GM19467 (cell line): ENCODE results near the gene KIF3A.
A peak's percentile ranks its signal among the peaks of the same experiment; 100 is the strongest.
"Not testable (repeated sequence)": the region's sequence is repeated elsewhere in the genome, so short reads cannot be mapped to it uniquely, and the experiment has no call there.

Experiments used
- ATAC-seq: cut with Tn5 transposase; IDR thresholded peaks from one replicate; pipeline ENCODE4 v1.9.1; 2021; ENCODE audit warnings: mild to moderate bottlenecking, moderate library complexity; ENCODE audit not compliant: unreplicated experiment

The KIF3A gene

GRCh38 chr5:132729896-132730295 lies 7.5 kb downstream of the KIF3A start:
- ATAC-seq: no peak

- no peak for ATAC-seq
These were observed 11.6 kb downstream of the KIF3A start for GRCh38 chr5:132725745-132726144.

DNA sequence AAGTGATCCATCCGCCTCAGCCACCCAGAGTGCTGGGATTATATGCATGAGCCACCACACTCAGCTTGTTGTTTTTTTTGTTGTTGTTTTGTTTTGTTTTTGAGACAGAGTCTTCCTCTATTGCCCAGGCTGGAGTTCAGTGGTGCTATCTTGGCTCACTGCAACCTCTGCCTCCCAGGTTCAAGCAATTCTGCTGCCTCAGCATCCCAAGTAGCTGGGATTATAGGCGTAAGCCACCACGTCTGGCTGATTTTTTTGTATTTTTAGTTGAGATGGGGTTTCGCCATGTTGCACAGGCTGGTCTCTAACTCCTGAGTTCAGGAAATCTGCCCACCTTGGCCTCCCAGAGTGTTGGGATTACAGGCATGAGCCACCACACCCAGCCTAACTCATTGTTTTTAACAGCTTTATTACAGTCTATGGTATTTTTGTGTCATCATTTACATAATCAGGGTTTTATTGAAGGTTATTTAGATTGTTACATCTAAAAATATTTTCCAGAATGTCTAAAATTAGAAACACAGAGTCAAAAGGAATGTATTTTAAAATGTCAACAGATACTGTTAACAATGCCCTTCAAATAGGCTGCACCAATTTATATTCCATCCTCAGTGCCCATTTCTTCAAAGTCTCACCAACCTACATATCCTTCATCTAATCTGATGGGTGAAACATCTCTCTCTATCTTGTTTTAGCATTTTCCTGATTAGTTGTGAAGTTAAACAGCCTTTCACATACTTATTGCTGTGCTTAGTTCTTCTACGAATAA lies 18.6 kb downstream of the KIF3A start:
- ATAC-seq: no peak

DNA sequence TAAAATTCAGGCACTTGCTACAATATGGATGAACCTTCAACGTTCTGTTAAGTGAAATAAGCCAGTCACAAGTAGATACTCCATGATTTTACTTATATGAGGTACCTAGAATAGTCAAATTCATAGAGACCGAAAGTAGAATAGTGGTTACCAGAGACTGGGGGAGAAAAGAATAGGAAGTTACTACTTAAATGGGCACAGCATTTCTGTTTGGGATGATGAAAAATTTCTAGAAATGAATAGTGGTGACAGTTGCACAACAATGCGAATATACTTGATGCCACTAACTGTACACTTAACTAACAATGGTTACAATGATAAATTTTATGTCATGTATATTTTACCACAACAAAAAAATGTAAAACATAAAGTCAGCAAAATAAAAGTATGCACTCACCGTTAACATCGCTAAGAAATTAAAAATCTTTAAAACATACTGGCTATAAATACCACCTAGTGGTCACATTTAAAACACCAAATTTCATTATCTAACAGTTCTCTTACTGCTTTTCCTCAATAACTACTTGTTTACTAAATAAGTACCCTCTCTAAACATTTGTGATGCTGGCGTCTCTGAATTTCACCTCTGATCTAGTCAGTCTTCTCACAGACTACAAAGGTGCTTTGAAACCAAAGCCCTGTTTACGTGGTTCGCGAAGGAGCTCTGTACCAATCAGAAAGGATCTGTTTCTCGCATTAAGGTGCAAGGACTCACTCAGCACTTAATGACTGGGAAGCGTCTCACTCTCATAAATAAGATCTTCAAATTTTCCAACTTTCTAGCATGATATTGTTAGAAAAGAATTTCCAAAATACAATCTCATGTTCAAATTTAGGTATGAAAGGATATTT lies 22.7 kb downstream of the KIF3A start:
- ATAC-seq: no peak

GRCh38 chr5:132708645-132709044 lies 28.7 kb downstream of the KIF3A start:
- no peak for ATAC-seq

DNA sequence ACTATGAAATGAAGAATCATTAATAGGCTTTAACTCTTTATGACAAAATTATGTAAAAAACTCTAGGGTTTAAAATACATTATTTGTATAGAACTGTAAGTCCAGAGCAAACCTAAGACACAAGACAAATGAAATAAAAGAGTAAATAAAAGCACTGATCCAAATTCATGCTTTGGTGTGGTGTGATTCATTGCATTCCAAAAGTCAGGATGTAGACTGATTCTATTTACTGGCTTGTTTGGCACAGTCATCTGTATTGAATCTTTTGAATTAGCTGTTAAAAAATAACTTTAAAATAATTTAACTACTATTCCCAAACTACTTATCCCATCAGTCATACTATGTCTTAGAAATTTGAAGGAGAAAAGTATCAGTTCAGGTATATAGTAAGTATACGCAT lies 32.5 kb downstream of the KIF3A start:
- no peak for ATAC-seq

DNA sequence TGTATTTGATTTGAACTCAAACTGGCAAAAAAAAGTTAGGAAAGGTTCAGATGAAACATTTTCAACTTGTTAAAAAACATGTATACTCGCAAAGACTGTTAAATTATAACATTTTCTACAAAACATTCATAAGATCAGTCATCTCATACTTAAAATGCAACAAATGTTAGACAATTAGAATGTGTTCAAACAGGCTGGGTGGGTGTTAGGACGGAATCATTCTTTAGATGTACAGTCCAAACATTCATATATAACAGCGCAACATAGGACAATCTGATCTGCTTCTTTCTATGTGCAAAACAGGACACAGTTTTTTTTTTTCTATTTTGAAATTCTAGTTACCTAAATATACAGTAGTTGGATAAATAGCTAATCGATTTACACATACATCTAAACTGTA lies 41.4 kb downstream of the KIF3A start:
- no peak for ATAC-seq

DNA sequence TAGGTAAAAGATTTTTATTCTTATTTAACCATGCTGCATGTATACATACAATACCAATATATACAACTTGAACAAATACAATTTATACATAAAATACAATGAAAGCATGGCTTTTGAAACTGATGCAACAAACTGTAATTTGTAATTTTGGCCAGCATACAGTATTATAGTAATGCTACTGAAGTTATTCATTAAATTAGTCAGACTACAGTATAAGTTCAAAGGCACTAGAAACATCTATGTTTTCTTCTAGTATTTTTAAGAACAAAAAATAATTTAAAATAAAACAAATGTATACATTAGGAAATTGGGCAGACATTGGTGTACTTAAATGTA lies 44.7 kb downstream of the KIF3A start:
- ATAC-seq: no peak

GRCh38 chr5:132691755-132692631 lies 45.4 kb downstream of the KIF3A start:
- ATAC-seq: not testable (repeated sequence)

DNA sequence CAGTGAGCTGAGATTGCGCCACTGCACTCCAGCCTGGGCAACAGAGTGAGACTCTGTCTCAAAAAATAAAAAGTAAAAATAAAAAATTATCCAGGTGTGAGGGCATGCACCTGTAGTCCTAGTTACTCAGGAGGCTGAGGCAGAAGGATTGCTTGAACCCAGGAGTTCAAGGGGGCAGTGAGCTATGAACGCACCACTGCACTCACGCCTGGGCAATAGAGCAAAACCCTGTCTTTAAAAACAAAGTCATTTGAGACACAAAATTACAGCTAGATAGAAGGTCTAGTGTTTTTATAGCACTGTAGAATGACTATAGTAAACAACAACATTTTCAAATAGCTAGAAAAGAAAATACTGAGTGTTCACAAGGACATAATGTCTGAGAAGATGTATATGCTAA lies 47.2 kb downstream of the KIF3A start:
- no peak for ATAC-seq

- ATAC-seq: no peak
These were observed 47.8 kb downstream of the KIF3A start for GRCh38 chr5:132689513-132689912.

DNA sequence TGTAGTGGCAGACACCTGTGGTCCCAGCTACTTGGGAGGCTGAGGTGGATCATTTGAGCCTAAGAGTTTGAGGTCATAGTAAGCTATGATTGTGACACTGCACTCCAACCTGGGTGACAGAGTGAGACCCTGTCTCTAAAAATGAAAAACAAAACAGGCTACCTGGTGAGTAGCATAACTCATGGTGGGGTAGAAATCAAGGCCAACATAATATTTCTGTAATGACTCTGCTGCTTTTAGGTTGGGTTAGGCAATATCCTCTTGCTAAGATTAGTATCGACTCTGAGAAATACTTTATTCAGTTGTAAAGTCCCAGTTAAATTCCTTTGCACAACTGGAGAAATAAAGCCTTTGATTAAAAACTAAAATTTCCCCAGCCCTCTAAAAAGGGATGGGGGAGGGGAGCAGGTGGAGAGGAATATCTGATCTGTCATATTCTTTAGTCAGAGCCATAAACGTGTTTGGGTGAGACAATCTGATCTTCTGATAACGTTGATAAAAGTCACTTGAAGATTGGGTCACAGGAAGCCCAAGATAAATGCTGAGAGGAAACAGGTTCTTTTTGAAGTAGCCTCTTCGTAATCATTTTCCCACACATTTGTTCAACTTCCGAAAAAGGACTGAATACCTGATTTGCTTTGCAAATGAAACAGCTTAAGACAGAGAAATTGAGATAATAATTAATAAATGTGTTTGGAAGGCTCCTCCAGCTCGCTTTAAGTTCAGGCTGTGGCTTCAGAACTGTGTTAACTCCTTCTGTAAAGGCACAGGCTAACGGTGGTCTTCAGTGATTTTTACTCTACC lies 48.6 kb downstream of the KIF3A start:
- peak; percentile 39 for ATAC-seq

- ATAC-seq: no peak
These were observed 49.4 kb downstream of the KIF3A start for GRCh38 chr5:132687995-132688394.

DNA sequence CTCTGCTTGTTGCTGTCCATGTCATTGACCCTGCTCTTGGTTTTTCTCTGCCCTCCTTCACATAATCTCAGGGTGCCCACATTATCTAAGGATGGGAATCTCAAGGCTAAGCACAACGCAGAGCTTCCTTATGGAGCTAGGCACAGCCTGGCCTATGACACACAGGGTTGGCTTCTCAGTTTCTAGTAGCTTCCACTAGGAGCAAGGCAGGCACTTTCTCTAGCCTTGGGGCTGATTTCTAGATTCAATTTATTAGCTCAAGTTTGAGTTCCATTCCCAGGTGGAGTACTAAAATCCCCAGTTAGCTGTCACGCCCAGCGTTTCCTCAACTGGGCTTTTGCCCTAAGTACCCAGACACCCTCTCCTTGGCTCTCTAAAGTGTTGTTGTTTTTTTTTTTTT lies 51.2 kb downstream of the KIF3A start:
- no peak for ATAC-seq

- ATAC-seq: no peak
These were observed 52.2 kb downstream of the KIF3A start for GRCh38 chr5:132684922-132685720.

GRCh38 chr5:132684491-132684890 lies 52.9 kb downstream of the KIF3A start:
- no peak for ATAC-seq

- no peak for ATAC-seq
These were observed 55.4 kb downstream of the KIF3A start for GRCh38 chr5:132681983-132682382.

DNA sequence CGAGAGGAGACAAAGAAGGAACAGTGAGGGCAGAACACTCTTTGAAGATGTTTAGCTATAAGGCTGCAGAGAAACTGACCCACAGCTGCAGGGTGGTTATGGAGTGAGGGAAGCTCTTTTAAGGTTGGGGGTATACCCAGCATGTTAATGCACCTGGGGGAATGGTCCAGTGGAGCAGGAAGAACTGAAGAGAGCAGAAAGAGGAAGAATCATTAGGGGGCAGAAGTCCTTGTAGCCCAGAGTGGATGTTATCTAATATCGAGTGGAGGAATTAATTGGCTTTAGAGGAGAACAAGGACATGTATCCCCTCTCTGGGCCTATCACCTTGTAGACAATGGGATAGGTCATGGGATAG lies 55.9 kb downstream of the KIF3A start:
- no peak for ATAC-seq

DNA sequence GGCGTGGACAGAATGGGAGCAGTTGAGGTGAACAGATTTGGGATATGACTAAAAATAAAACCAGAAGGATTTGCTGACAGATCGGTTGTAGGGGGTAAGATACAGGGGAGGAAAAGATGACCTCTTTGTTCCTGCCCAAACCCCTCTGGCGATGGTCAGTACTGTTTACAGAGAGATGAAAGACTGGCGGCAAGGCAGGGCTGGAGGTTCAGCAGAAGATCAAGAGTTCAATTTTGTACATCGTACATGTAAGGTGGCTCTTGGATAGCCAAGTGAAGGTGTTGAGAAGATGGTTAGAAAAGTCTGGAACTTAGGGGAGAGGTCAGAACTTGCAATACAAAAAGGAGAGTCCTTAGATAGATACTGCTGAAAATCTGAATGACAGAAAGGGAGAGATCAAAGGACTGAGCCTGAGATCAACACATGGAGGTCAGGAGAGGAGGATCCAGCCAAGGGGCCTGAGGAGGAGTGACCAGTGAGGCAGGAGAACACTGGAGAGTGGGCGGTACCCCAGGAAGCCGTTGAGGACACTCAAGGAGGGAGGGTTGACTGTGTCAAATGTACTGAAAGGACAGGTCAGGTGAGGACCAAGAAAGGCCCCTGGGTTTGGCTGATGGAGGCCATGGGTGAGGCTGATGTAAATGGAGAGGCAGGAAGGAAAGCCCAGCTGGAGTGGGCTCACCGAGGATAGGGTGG lies 56.4 kb downstream of the KIF3A start:
- no peak for ATAC-seq
